HepG2 (cell line): ENCODE measurements around the gene LEAP2. TPM values are rescaled to one million over a fixed set of nuclear protein-coding genes. Genes with fewer than 3 reads are reported as not detected.

ENCODE experiments used
- ARHGAP35 ChIP-seq: sonication (generic); formaldehyde crosslinking; IDR thresholded peaks from 2 replicates; pipeline ENCODE4 v1.9.0; 2022; ENCODE audit warnings: mild to moderate bottlenecking, inconsistent platforms, moderate library complexity, missing genetic modification reagents, borderline replicate concordance
- ATAD3A ChIP-seq: sonication (generic); formaldehyde crosslinking; IDR thresholded peaks from 2 replicates; pipeline ENCODE4 v1.4.0; 2020; ENCODE audit warnings: missing genetic modification reagents
- CC2D1A ChIP-seq: sonication (generic); formaldehyde crosslinking; IDR thresholded peaks from 2 replicates; pipeline ENCODE4 v1.8.1; 2023; ENCODE audit warnings: mild to moderate bottlenecking, missing genetic modification reagents
- EP300 ChIP-seq, 3 experiments: sonication (generic) in 1 of 3; formaldehyde crosslinking in 1 of 3; IDR thresholded peaks; 2 replicates each; pipeline versions ENCODE4 v1.5.1 to v1.6.1; 2011 to 2020; ENCODE audit warnings: low read depth in 2 of 3, low read length in 2 of 3, borderline replicate concordance in 1 of 3, improper control_type of control experiment in 1 of 3, mild to moderate bottlenecking in 1 of 3, missing genetic modification reagents in 1 of 3, moderate library complexity in 1 of 3
- HOXD1 ChIP-seq: sonication (generic); formaldehyde crosslinking; IDR thresholded peaks from 2 replicates; pipeline ENCODE4 v1.5.0; 2020; ENCODE audit warnings: missing genetic modification reagents
- IRF2 ChIP-seq: IDR thresholded peaks from 2 replicates; pipeline ENCODE4 v1.6.1; 2018; ENCODE audit warnings: missing genetic modification reagents, missing compliant biosample characterization
- MTA3 ChIP-seq: sonication (generic); formaldehyde crosslinking; IDR thresholded peaks from 2 replicates; pipeline ENCODE4 v1.4.0; 2020; ENCODE audit warnings: missing genetic modification reagents
- NR1H2 ChIP-seq: sonication (generic); formaldehyde crosslinking; IDR thresholded peaks from 2 replicates; pipeline ENCODE4 v1.8.1; 2022; ENCODE audit warnings: low read depth, missing genetic modification reagents, borderline replicate concordance
- PAWR ChIP-seq: sonication (generic); formaldehyde crosslinking; IDR thresholded peaks from 2 replicates; pipeline ENCODE4 v1.4.0; 2020; ENCODE audit warnings: missing genetic modification reagents, mild to moderate bottlenecking, borderline replicate concordance
- POLR2G ChIP-seq: fragments of 200-400 bp; formaldehyde crosslinking; IDR thresholded peaks from 2 replicates; pipeline ENCODE4 v1.6.1; 2018; ENCODE audit warnings: mild to moderate bottlenecking, low read depth, low read length, moderate library complexity
- TOPORS ChIP-seq: sonication (generic); formaldehyde crosslinking; IDR thresholded peaks from 2 replicates; pipeline ENCODE4 v1.8.0; 2023; ENCODE audit warnings: mild to moderate bottlenecking, missing genetic modification reagents
- ZNF10 ChIP-seq: sonication (generic); formaldehyde crosslinking; IDR thresholded peaks from 2 replicates; pipeline ENCODE4 v1.4.0; 2020; ENCODE audit warnings: mild to moderate bottlenecking, low read depth, missing genetic modification reagents, borderline replicate concordance
- ZNF546 ChIP-seq: sonication (generic); formaldehyde crosslinking; conservative IDR thresholded peaks from 2 replicates; pipeline ENCODE4 v1.8.1; 2023; ENCODE audit warnings: mild to moderate bottlenecking, missing genetic modification reagents
- ZNF674 ChIP-seq: sonication (generic); formaldehyde crosslinking; IDR thresholded peaks from 2 replicates; pipeline ENCODE4 v1.5.0; 2020; ENCODE audit warnings: low read depth, mild to moderate bottlenecking, missing genetic modification reagents
- ZNF710 ChIP-seq: sonication (generic); formaldehyde crosslinking; IDR thresholded peaks from 2 replicates; pipeline ENCODE4 v1.5.0; 2020; ENCODE audit warnings: mild to moderate bottlenecking, missing genetic modification reagents, borderline replicate concordance
- polyA plus RNA-seq, 8 experiments: library from polyadenylated mRNA; depleted of rRNA in 3 of 8; stranded (reverse) in 7 of 8; unstranded in 1 of 8; fragments of >200 nt; fragmentation: Illumina TruSeq in 4 of 8; extraction: Trizol in 4 of 8; gene quantifications; 2 replicates each; pipeline versions ENCODE4 v1.2.1 to v1.2.3, GENCODE V29; 2011 to 2016; ENCODE audit warnings: low read depth in 4 of 8, missing spikeins in 1 of 8, mixed read lengths in 1 of 8; ENCODE audit not compliant: insufficient read depth in 1 of 8
- total RNA-seq, 5 experiments: library from RNA; depleted of rRNA; stranded (reverse); fragments of >200 nt; fragmentation: Illumina TruSeq; extraction: Trizol; gene quantifications; 2 replicates each; pipeline ENCODE4 v1.2.3, GENCODE V29; 2016; ENCODE audit warnings: low read depth in 1 of 5
- TF ChIP-seq, protein P1 (sequence below): sonication (generic); formaldehyde crosslinking; IDR thresholded peaks from 2 replicates; pipeline ENCODE4 v1.8.0; 2023; ENCODE audit warnings: mild to moderate bottlenecking, missing genetic modification reagents
- TF ChIP-seq, protein P2 (sequence below), 2 experiments: sonication (generic) in 1 of 2; formaldehyde crosslinking in 1 of 2; IDR thresholded peaks; 2 replicates each; pipeline versions ENCODE4 v1.6.1 to v1.9.0; 2014 to 2022; ENCODE audit warnings: antibody characterized with exemption in 1 of 2, borderline replicate concordance in 1 of 2, inconsistent platforms in 1 of 2, low read depth in 1 of 2, missing genetic modification reagents in 1 of 2

The LEAP2 gene
- total and polyA plus RNA-seq, 2 of the 13 experiments (the other 11 are each of a cell fraction or from before 2014, with no cell fraction given), result 23.9 to 51.9 TPM

- TF ChIP-seq POLR2G (peak; percentile 91), ARHGAP35 (CRISPR knock-in tag) (peak; percentile 41; the same call in 1 of the 2 replicates), ZNF10 (CRISPR knock-in tag) (no peak), PAWR (0 out of 2 replicates have a peak, but pooled peaks have one; percentile 21), ZNF546 (CRISPR knock-in tag) (peak; percentile 68; the same call in 1 of the 2 replicates), ATAD3A (no peak), ZNF710 (CRISPR knock-in tag) (peak; percentile 63; the same call in 1 of the 2 replicates), HOXD1 (peak; percentile 59; the same call in 1 of the 2 replicates), TOPORS (CRISPR knock-in tag) (peak; percentile 69; the same call in 1 of the 2 replicates), NR1H2 (CRISPR knock-in tag) (no peak), MTA3 (CRISPR knock-in tag) (no peak), EP300 (IDR thresholded peaks at IDR 0.05; ENCODE audit: low read depth in 2 of 2, low read length in 2 of 2) (peak in 1 of 2 experiments; percentile 54; a peak in 1 of 4 replicates), EP300 (CRISPR knock-in tag; IDR thresholded peaks at IDR 0.05; ENCODE audit: borderline replicate concordance) (peak; percentile 3; the same call in 1 of the 2 replicates), ZNF674 (CRISPR knock-in tag) (0 out of 2 replicates have a peak, but pooled peaks have one; percentile 63), IRF2 (CRISPR knock-in tag) (peak; percentile 86), CC2D1A (CRISPR knock-in tag) (no peak)
- TF ChIP-seq, protein P1, sequence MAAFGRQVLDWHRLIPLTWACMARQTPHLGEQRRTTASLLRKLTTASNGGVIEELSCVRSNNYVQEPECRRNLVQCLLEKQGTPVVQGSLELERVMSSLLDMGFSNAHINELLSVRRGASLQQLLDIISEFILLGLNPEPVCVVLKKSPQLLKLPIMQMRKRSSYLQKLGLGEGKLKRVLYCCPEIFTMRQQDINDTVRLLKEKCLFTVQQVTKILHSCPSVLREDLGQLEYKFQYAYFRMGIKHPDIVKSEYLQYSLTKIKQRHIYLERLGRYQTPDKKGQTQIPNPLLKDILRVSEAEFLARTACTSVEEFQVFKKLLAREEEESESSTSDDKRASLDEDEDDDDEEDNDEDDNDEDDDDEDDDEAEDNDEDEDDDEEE (CRISPR knock-in tag), result peak; percentile 28; the same call in 1 of the 2 replicates
- TF ChIP-seq, protein P2, sequence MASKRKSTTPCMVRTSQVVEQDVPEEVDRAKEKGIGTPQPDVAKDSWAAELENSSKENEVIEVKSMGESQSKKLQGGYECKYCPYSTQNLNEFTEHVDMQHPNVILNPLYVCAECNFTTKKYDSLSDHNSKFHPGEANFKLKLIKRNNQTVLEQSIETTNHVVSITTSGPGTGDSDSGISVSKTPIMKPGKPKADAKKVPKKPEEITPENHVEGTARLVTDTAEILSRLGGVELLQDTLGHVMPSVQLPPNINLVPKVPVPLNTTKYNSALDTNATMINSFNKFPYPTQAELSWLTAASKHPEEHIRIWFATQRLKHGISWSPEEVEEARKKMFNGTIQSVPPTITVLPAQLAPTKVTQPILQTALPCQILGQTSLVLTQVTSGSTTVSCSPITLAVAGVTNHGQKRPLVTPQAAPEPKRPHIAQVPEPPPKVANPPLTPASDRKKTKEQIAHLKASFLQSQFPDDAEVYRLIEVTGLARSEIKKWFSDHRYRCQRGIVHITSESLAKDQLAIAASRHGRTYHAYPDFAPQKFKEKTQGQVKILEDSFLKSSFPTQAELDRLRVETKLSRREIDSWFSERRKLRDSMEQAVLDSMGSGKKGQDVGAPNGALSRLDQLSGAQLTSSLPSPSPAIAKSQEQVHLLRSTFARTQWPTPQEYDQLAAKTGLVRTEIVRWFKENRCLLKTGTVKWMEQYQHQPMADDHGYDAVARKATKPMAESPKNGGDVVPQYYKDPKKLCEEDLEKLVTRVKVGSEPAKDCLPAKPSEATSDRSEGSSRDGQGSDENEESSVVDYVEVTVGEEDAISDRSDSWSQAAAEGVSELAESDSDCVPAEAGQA (IDR thresholded peaks at IDR 0.05; ENCODE audit: low read depth), result peak; percentile 96
- TF ChIP-seq, protein P2 (CRISPR knock-in tag; IDR thresholded peaks at IDR 0.05; ENCODE audit: borderline replicate concordance), result no peak
Observed at GRCh38 chr5:132866342-132867045, 7.0 kb upstream of the LEAP2 start, which contains the start of the genes GDF9 and UQCRQ (continued).
